Activated T-cell treated with anti-CD3 and anti-CD28 coated beads, Interleukin-2, amount 50 U/mL, for 72 hours (primary cell): Measurements from ENCODE around the gene UQCC2. TPM values are rescaled to one million over a fixed set of nuclear protein-coding genes. Genes with fewer than 3 reads are reported as not detected.
A peak's percentile ranks its signal among the peaks of the same experiment; 100 is the strongest.

Experiments
- ATAC-seq, 2 donors: fragments of 150-1000 bp; cut with Tn5 transposase; replicated peaks in 1 of 2; 2 replicates each; pipeline ENCODE4 v1.10.0; 2021; ENCODE audit warnings: moderate library complexity in 2 of 2, mild to moderate bottlenecking in 1 of 2
- DNase-seq, 2 donors: peaks; one replicate each; pipeline ENCODE4 v3.0.0; 2021 to 2022; ENCODE audit warnings: mixed read lengths in 1 of 2
- H3K27ac Mint-ChIP-seq: one replicate; pipeline ENCODE4 v1.8.0; 2022; ENCODE audit warnings: mild to moderate bottlenecking, moderate library complexity, mixed read lengths
- H3K27me3 Mint-ChIP-seq: one replicate; pipeline ENCODE4 v1.8.0; 2022; ENCODE audit warnings: low read depth, mixed read lengths
- H3K36me3 Mint-ChIP-seq, 2 donors: one replicate each; pipeline ENCODE4 v1.8.0; 2022; ENCODE audit warnings: mixed read lengths in 2 of 2, mild to moderate bottlenecking in 1 of 2; ENCODE audit not compliant: insufficient read depth in 2 of 2
- H3K4me1 Mint-ChIP-seq: one replicate; pipeline ENCODE4 v1.8.0; 2022; ENCODE audit warnings: low read depth, mixed read lengths
- H3K4me3 Mint-ChIP-seq, 2 donors: one replicate each; pipeline ENCODE4 v1.8.0; 2022; ENCODE audit warnings: mild to moderate bottlenecking in 2 of 2, mixed read lengths in 2 of 2, moderate library complexity in 2 of 2
- H3K9me3 Mint-ChIP-seq, 2 donors: one replicate each; pipeline ENCODE4 v1.8.0; 2022; ENCODE audit warnings: mixed read lengths in 2 of 2
- total RNA-seq, 2 donors: library from RNA; stranded (reverse); gene quantifications; one replicate each; pipeline ENCODE4 v1.2.3, GENCODE V29; 2022

The UQCC2 gene
- total RNA-seq, 2 donors from 2014 or later = 50.6 to 59.9 TPM

- peaks cover 2% of the 10 kb centered on the region for H3K4me1 Mint-ChIP-seq
- no peaks in the 10 kb centered on the region for H3K36me3 Mint-ChIP-seq
Measured at GRCh38 chr6:33716890-33717632, 5.6 kb upstream of the UQCC2 start.

GRCh38 chr6:33716379-33716778 lies 4.9 kb upstream of the UQCC2 start:
- ATAC-seq (no peak), DNase-seq (no peak)
- Mint-ChIP-seq H3K36me3 (no peaks in the 10 kb centered on the region), H3K9me3 (no peaks in the 10 kb centered on the region), H3K4me1 (peaks cover 9% of the 10 kb centered on the region), H3K4me3 (no peak overlapping the region), H3K27ac (no peak overlapping the region), H3K27me3 (peaks cover 8% of the 10 kb centered on the region)

More at GRCh38 chr6:33716890-33717632, 5.6 kb upstream of the UQCC2 start:
- Mint-ChIP-seq H3K27ac (no peak overlapping the region), H3K9me3 (no peaks in the 10 kb centered on the region), H3K4me3 (no peak overlapping the region), H3K27me3 (peaks cover 8% of the 10 kb centered on the region)
- ATAC-seq (no peak), DNase-seq (no peak)

- DNase-seq = no peak
- Mint-ChIP-seq H3K9me3 (no peaks in the 10 kb centered on the region), H3K4me3 (no peak overlapping the region), H3K36me3 (peaks cover 3 to 11% of the 10 kb centered on the region in 2 donors), H3K4me1 (peaks cover 22% of the 10 kb centered on the region), H3K27ac (no peak overlapping the region), H3K27me3 (no peaks in the 10 kb centered on the region)
- no peak for ATAC-seq
Measured at GRCh38 chr6:33714385-33715040, 3.0 kb upstream of the UQCC2 start.

GRCh38 chr6:33713786-33714185 lies 2.3 kb upstream of the UQCC2 start:
- peaks cover 3 to 14% of the 10 kb centered on the region in 2 donors for H3K36me3 Mint-ChIP-seq
- no peak overlapping the region for H3K4me3 Mint-ChIP-seq
- DNase-seq (no peak), ATAC-seq (no peak)
- H3K27me3 Mint-ChIP-seq = no peaks in the 10 kb centered on the region
- H3K27ac Mint-ChIP-seq = no peak overlapping the region
- H3K9me3 Mint-ChIP-seq = no peaks in the 10 kb centered on the region
- peaks cover 29% of the 10 kb centered on the region for H3K4me1 Mint-ChIP-seq

GRCh38 chr6:33712914-33713313 lies 1.4 kb upstream of the UQCC2 start:
- no peaks in the 10 kb centered on the region for H3K9me3 Mint-ChIP-seq
- H3K4me3 Mint-ChIP-seq = no peak overlapping the region
- peaks cover 34% of the 10 kb centered on the region for H3K4me1 Mint-ChIP-seq
- H3K36me3 Mint-ChIP-seq = peaks cover 3 to 18% of the 10 kb centered on the region in 2 donors
- H3K27ac Mint-ChIP-seq = no peak overlapping the region
- no peaks in the 10 kb centered on the region for H3K27me3 Mint-ChIP-seq
- no peak for DNase-seq
- no peak for ATAC-seq

- Mint-ChIP-seq H3K9me3 (no peaks in the 10 kb centered on the region), H3K27me3 (no peaks in the 10 kb centered on the region), H3K27ac (peak overlapping the region; percentile 99), H3K4me3 (peak overlapping the region; percentile 97 to 99), H3K4me1 (peaks cover 40% of the 10 kb centered on the region), H3K36me3 (peaks cover 3 to 18% of the 10 kb centered on the region in 2 donors)
- DNase-seq = no peak
- no peak for ATAC-seq
Measured at GRCh38 chr6:33710296-33711121, 991 bp downstream of the UQCC2 start.

GRCh38 chr6:33709605-33710295 lies 1.8 kb downstream of the UQCC2 start:
- ATAC-seq (no peak), DNase-seq (no peak)
- peak overlapping the region; percentile 97 to 99 for H3K4me3 Mint-ChIP-seq
- peaks cover 40% of the 10 kb centered on the region for H3K4me1 Mint-ChIP-seq
- peak overlapping the region; percentile 99 for H3K27ac Mint-ChIP-seq
- no peaks in the 10 kb centered on the region for H3K9me3 Mint-ChIP-seq
- no peaks in the 10 kb centered on the region for H3K27me3 Mint-ChIP-seq
- H3K36me3 Mint-ChIP-seq = peaks cover 3 to 18% of the 10 kb centered on the region in 2 donors

- Mint-ChIP-seq H3K4me1 (peaks cover 40% of the 10 kb centered on the region), H3K27ac (no peak overlapping the region), H3K27me3 (no peaks in the 10 kb centered on the region), H3K4me3 (peak overlapping the region in 1 of 2 donors; percentile 0), H3K9me3 (no peaks in the 10 kb centered on the region), H3K36me3 (peaks cover 6 to 18% of the 10 kb centered on the region in 2 donors)
- DNase-seq (no peak), ATAC-seq (no peak)
Measured at GRCh38 chr6:33708516-33709204, 2.8 kb downstream of the UQCC2 start.

GRCh38 chr6:33707771-33708170 lies 3.7 kb downstream of the UQCC2 start:
- Mint-ChIP-seq H3K4me1 (peaks cover 41% of the 10 kb centered on the region), H3K4me3 (no peak overlapping the region), H3K36me3 (peaks cover 7 to 18% of the 10 kb centered on the region in 2 donors), H3K9me3 (no peaks in the 10 kb centered on the region), H3K27me3 (no peaks in the 10 kb centered on the region), H3K27ac (peak overlapping the region; percentile 6)
- DNase-seq = no peak
- ATAC-seq = no peak

GRCh38 chr6:33705955-33706725 lies 5.4 kb downstream of the UQCC2 start:
- no peak overlapping the region for H3K4me3 Mint-ChIP-seq
- no peak overlapping the region for H3K27ac Mint-ChIP-seq
- H3K36me3 Mint-ChIP-seq = peaks cover 7 to 20% of the 10 kb centered on the region in 2 donors
- no peaks in the 10 kb centered on the region for H3K27me3 Mint-ChIP-seq
- H3K4me1 Mint-ChIP-seq = peaks cover 41% of the 10 kb centered on the region
- H3K9me3 Mint-ChIP-seq = no peaks in the 10 kb centered on the region
- ATAC-seq (no peak), DNase-seq (no peak)

GRCh38 chr6:33705268-33705885 lies 6.1 kb downstream of the UQCC2 start:
- no peak overlapping the region for H3K27ac Mint-ChIP-seq

More at GRCh38 chr6:33705268-33705885, 6.1 kb downstream of the UQCC2 start:
- DNase-seq = no peak
- H3K36me3 Mint-ChIP-seq = peaks cover 7 to 18% of the 10 kb centered on the region in 2 donors
- H3K9me3 Mint-ChIP-seq = no peaks in the 10 kb centered on the region
- no peak overlapping the region for H3K4me3 Mint-ChIP-seq
- H3K4me1 Mint-ChIP-seq = peaks cover 38% of the 10 kb centered on the region
- ATAC-seq = no peak
- H3K27me3 Mint-ChIP-seq = no peaks in the 10 kb centered on the region
